BLaER1 treated with 17β-estradiol and CSF1 and Interleukin-3, amounts not matched to agents 10 nM and 100 nM (cell line): ENCODE measurements around the gene TIMM50.
A peak's percentile ranks its signal among the peaks of the same experiment; 100 is the strongest.

Source experiments
- H3K27ac ChIP-seq, 11 experiments: shearing (Covaris generic); formaldehyde crosslinking; 2 replicates each; pipeline ENCODE4 v1.8.1; 2022
- H3K27me3 ChIP-seq, 11 experiments: shearing (Covaris generic); formaldehyde crosslinking; 2 replicates each; pipeline ENCODE4 v1.8.1; 2022
- H3K36me3 ChIP-seq, 11 experiments: shearing (Covaris generic); formaldehyde crosslinking; 2 replicates each; pipeline ENCODE4 v1.8.1; 2022
- H3K4me1 ChIP-seq, 10 experiments: shearing (Covaris generic); formaldehyde crosslinking; 2 replicates each; pipeline ENCODE4 v1.8.1; 2022
- H3K4me2 ChIP-seq, 11 experiments: shearing (Covaris generic); formaldehyde crosslinking; 2 replicates each; pipeline ENCODE4 v1.8.1; 2022
- H3K4me3 ChIP-seq, 10 experiments: shearing (Covaris generic); formaldehyde crosslinking; 2 replicates each; pipeline ENCODE4 v1.8.1; 2022
- H3K9ac ChIP-seq, 11 experiments: shearing (Covaris generic); formaldehyde crosslinking; 2 replicates each; pipeline ENCODE4 v1.8.1; 2022
- H3K9me3 ChIP-seq, 11 experiments: shearing (Covaris generic); formaldehyde crosslinking; replicated peaks in 1 of 11; 2 replicates each; pipeline ENCODE4 v1.8.1; 2022
- H4K20me1 ChIP-seq, 11 experiments: shearing (Covaris generic); formaldehyde crosslinking; 2 replicates each; pipeline ENCODE4 v1.8.1; 2022
- Cebpa-rat ChIP-seq, 11 experiments: shearing (Covaris generic); IDR thresholded peaks; 2 replicates each; pipeline ENCODE4 v1.8.1; 2022

The TIMM50 gene

DNA sequence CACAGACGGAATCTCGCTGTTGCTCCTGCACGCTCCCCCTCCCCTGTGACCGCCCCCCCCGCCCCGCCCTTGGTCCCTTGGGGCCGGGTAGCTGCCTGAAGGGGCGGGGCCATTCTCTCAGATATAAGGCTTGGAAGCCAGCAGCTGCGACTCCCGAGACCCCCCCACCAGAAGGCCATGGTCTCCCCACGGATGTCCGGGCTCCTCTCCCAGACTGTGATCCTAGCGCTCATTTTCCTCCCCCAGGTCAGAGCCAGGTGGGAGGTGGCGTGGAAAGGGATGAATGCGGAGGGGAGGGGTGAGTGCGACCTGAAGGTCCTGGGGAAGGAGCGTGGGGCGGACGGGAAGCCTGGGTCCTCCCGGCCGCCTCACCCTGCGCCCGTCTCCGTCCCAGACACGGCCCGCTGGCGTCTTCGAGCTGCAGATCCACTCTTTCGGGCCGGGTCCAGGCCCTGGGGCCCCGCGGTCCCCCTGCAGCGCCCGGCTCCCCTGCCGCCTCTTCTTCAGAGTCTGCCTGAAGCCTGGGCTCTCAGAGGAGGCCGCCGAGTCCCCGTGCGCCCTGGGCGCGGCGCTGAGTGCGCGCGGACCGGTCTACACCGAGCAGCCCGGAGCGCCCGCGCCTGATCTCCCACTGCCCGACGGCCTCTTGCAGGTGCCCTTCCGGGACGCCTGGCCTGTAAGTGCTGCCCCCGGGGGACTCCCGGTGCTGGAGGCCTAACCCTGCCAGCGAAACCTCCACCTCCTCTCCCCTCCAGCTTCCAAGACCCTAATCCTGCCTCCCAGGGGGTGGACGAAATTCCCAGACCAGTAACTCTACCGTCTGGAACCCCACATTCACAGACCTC lies 18.4 kb downstream of the TIMM50 start, which contains the start of gene DLL3:
Gene DLL3 (plus strand): TSS at position 150 of the 845 bp plus-strand sequence. CDS start 28 bp downstream, at position 178.
- Histone ChIP-seq H3K9ac (peak within 1 kb of the TSS in 10 of 11 experiments; percentile 48 to 81 (median 68); a peak in 20 of 22 replicates), H3K27me3 (peaks cover 3 to 23% (median 10%) of the 10 kb centered on the region in 11 experiments; a peak in 14 of 22 replicates), H3K36me3 (peaks cover 0 to 2% (median 0%) of the 10 kb centered on the region in 11 experiments; a peak in 1 of 22 replicates), H3K4me1 (peaks cover 6 to 42% (median 25%) of the 10 kb centered on the region in 10 experiments; a peak in 18 of 20 replicates), H3K9me3 (no peaks in the 10 kb centered on the region), H4K20me1 (peaks cover 0 to 4% (median 0%) of the 10 kb centered on the region in 11 experiments; a peak in 1 of 22 replicates), H3K4me3 (peak within 1 kb of the TSS; percentile 50 to 75 (median 68)), H3K4me2 (peak within 1 kb of the TSS; percentile 91 to 100 (median 97)), H3K27ac (peak within 1 kb of the TSS in 7 of 11 experiments; percentile 28 to 66 (median 43); a peak in 13 of 22 replicates)
- no peak for TF ChIP-seq Cebpa-rat (IDR thresholded peaks at IDR 0.05)

DNA sequence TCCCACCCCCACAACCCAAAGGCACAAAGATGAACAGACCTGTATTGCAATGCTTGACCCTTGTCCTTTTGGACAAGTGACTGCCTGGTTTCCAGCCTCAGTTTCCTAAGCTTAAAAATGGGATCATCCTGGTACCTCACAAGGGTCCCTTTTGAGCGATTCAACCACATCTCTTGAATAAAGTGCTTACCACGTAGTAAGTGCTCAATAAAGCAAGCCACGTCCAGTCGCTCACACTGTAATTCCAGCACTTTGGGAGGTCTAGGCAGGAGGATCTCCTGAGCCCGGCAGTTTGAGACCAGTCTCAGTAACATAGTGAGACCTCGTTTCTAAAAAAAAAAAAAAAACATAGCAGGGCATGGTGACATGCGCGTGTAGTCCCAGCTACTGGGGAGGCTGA lies 19.3 kb downstream of the TIMM50 start:
- H3K4me3 ChIP-seq = peak overlapping the region in 4 of 10 experiments; percentile 68 to 75 (median 71); a peak in 4 of 20 replicates
- H3K27ac ChIP-seq = no peak overlapping the region
- H3K36me3 ChIP-seq = peaks cover 0 to 4% (median 0%) of the 10 kb centered on the region in 11 experiments; a peak in 1 of 22 replicates
- H3K9me3 ChIP-seq = no peaks in the 10 kb centered on the region
- peak overlapping the region in 8 of 11 experiments; percentile 91 to 100 (median 98); a peak in 14 of 22 replicates for H3K4me2 ChIP-seq
- peaks cover 6 to 35% (median 23%) of the 10 kb centered on the region in 10 experiments; a peak in 18 of 20 replicates for H3K4me1 ChIP-seq
- peaks cover 4 to 30% (median 10%) of the 10 kb centered on the region in 11 experiments; a peak in 16 of 22 replicates for H3K27me3 ChIP-seq
- TF ChIP-seq Cebpa-rat (IDR thresholded peaks at IDR 0.05) = no peak
- H3K9ac ChIP-seq = peak overlapping the region in 4 of 11 experiments; percentile 71 to 81 (median 80); a peak in 4 of 22 replicates
- H4K20me1 ChIP-seq = peaks cover 0 to 6% (median 0%) of the 10 kb centered on the region in 11 experiments; a peak in 1 of 22 replicates

DNA sequence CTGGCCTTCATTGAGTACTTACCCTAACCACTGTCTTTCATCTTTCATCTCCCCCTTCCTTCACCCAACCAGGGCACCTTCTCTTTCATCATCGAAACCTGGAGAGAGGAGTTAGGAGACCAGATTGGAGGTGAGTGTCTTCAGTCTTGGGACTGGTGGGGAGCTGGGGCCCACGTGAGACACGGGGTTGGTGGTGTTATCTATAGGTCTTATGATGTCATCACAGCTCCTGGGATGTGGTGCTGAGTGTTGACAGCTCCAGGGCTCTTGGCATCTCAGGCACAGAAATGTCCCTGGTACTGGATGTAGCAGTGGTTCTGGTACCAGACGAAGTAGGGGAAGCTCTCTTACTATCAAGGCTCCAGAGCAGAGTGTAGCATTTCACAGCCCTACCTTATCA lies 19.9 kb downstream of the TIMM50 start:
- Histone ChIP-seq H3K27me3 (peaks cover 10 to 36% (median 15%) of the 10 kb centered on the region in 11 experiments), H3K4me1 (peaks cover 6 to 35% (median 23%) of the 10 kb centered on the region in 10 experiments; a peak in 18 of 20 replicates)

DNA sequence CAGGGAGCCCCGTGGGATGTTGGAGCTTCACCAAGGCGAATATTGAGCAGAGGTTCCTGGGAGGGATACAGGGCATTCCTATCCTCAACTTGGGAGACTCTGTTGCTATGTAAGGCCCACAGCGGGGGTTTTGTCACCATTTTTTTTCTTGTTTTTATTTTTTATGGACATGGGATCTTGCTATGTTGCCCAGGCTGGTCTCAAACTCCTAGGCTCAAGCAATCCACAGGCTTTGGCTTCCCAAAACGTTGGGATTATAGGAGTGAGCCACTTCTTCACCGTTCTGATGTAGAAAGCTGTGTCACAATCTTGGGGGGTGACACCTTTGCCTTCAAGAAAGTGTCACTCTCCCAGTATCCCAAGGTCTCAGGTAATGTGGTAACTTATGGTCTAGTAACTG lies 20.7 kb downstream of the TIMM50 start:
- H3K4me3 ChIP-seq = no peak overlapping the region
- no peak for TF ChIP-seq Cebpa-rat (IDR thresholded peaks at IDR 0.05)
- peaks cover 6 to 35% (median 23%) of the 10 kb centered on the region in 10 experiments; a peak in 18 of 20 replicates for H3K4me1 ChIP-seq
- no peaks in the 10 kb centered on the region for H3K9me3 ChIP-seq
- peaks cover 0 to 8% (median 0%) of the 10 kb centered on the region in 11 experiments; a peak in 1 of 22 replicates for H3K36me3 ChIP-seq
- no peak overlapping the region for H3K4me2 ChIP-seq
- H3K27me3 ChIP-seq = peaks cover 18 to 44% (median 23%) of the 10 kb centered on the region in 11 experiments
- no peak overlapping the region for H3K9ac ChIP-seq
- no peak overlapping the region for H3K27ac ChIP-seq
- peaks cover 0 to 6% (median 0%) of the 10 kb centered on the region in 11 experiments; a peak in 1 of 22 replicates for H4K20me1 ChIP-seq

More for the DNA sequence above, 19.9 kb downstream of the TIMM50 start:
- Histone ChIP-seq H3K9ac (no peak overlapping the region), H4K20me1 (peaks cover 0 to 6% (median 0%) of the 10 kb centered on the region in 11 experiments; a peak in 1 of 22 replicates), H3K27ac (no peak overlapping the region), H3K36me3 (peaks cover 0 to 5% (median 0%) of the 10 kb centered on the region in 11 experiments; a peak in 1 of 22 replicates), H3K4me3 (no peak overlapping the region), H3K4me2 (peak overlapping the region in 2 of 11 experiments; percentile 91 to 95; a peak in 1 of 22 replicates), H3K9me3 (no peaks in the 10 kb centered on the region)
- no peak for TF ChIP-seq Cebpa-rat (IDR thresholded peaks at IDR 0.05)

DNA sequence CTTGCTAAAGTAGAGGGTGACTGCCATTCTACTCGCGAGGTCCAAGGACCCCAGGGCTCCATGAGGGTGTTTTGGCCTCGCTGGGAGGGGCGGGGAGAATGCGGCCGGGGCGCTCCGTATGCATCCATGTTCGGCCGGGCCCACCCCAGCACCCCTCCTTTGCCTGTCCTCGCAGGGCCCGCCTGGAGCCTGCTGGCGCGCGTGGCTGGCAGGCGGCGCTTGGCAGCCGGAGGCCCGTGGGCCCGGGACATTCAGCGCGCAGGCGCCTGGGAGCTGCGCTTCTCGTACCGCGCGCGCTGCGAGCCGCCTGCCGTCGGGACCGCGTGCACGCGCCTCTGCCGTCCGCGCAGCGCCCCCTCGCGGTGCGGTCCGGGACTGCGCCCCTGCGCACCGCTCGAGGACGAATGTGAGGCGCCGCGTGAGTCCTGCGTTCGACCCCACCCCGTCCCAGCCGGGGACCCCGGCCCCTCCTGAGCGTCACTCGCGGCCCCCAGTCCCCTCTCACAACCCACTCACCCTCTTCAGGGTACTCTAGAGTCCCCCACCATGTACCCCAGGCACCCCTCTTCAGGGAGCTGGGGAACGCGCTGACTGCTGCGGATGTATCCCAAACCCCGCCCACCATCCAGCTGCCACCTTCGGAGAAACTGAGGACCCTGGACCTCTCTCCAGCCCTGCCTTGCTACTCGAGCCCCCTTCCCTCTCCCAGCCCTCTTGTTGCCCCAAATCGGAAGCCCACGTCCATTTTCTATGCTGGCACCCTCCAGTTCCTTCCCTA lies 22.2 kb downstream of the TIMM50 start:
- H3K9ac ChIP-seq = no peak overlapping the region

DNA sequence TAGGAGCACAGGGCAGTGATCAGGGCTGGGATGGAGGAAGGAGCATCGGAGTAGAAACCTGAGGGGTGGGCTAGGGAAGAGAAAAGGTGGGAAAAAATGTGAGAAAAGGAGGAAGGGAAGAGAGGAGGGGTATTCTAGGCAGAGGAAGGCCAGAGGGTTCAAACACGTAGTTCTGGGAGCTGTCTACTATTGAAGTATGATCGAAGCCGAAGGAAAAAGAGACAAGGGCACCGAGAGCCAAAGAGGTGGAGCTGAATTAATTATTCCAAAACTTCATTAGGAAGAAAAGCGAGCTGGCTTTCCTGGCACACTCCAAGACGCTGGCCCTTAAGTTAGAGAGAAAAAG lies 25.9 kb downstream of the TIMM50 start:
- H3K4me1 ChIP-seq = peaks cover 0 to 15% (median 13%) of the 10 kb centered on the region in 10 experiments; a peak in 7 of 20 replicates
- peak overlapping the region in 7 of 11 experiments; percentile 45 to 65 (median 53); a peak in 11 of 22 replicates for H3K9ac ChIP-seq
- H3K27ac ChIP-seq = no peak overlapping the region
- no peak for TF ChIP-seq Cebpa-rat (IDR thresholded peaks at IDR 0.05)
- H3K9me3 ChIP-seq = no peaks in the 10 kb centered on the region
- H3K36me3 ChIP-seq = peaks cover 0 to 8% (median 0%) of the 10 kb centered on the region in 11 experiments; a peak in 1 of 22 replicates
- H4K20me1 ChIP-seq = peaks cover 0 to 9% (median 0%) of the 10 kb centered on the region in 11 experiments; a peak in 3 of 22 replicates
- H3K27me3 ChIP-seq = peaks cover 38 to 52% (median 46%) of the 10 kb centered on the region in 11 experiments
- peak overlapping the region; percentile 62 to 87 (median 80) for H3K4me2 ChIP-seq
- H3K4me3 ChIP-seq = peak overlapping the region; percentile 49 to 71 (median 62)

More for the DNA sequence above, 22.2 kb downstream of the TIMM50 start:
- Histone ChIP-seq H3K27ac (no peak overlapping the region), H3K36me3 (peaks cover 0 to 8% (median 0%) of the 10 kb centered on the region in 11 experiments; a peak in 1 of 22 replicates), H3K9me3 (no peaks in the 10 kb centered on the region), H3K4me3 (no peak overlapping the region), H3K4me1 (peaks cover 6 to 37% (median 28%) of the 10 kb centered on the region in 10 experiments; a peak in 18 of 20 replicates), H3K4me2 (peak overlapping the region in 2 of 11 experiments; percentile 29 to 35; a peak in 1 of 22 replicates), H4K20me1 (peaks cover 0 to 9% (median 0%) of the 10 kb centered on the region in 11 experiments; a peak in 3 of 22 replicates), H3K27me3 (peaks cover 32 to 59% (median 38%) of the 10 kb centered on the region in 11 experiments)
- TF ChIP-seq Cebpa-rat (IDR thresholded peaks at IDR 0.05) = no peak

DNA sequence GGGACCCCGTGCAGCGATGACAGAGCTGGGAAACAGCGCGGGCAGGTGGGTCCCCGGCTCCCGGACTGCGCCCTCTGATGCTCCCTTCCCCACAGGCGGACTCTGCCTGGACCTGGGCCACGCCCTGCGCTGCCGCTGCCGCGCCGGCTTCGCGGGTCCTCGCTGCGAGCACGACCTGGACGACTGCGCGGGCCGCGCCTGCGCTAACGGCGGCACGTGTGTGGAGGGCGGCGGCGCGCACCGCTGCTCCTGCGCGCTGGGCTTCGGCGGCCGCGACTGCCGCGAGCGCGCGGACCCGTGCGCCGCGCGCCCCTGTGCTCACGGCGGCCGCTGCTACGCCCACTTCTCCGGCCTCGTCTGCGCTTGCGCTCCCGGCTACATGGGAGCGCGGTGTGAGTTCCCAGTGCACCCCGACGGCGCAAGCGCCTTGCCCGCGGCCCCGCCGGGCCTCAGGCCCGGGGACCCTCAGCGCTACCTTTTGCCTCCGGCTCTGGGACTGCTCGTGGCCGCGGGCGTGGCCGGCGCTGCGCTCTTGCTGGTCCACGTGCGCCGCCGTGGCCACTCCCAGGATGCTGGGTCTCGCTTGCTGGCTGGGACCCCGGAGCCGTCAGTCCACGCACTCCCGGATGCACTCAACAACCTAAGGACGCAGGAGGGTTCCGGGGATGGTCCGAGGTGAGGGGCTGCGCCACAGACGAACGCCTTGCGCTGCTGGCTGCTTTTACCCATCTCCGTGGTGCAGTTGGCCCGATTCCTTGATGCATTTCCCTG lies 26.5 kb downstream of the TIMM50 start:
- peaks cover 0 to 15% (median 13%) of the 10 kb centered on the region in 10 experiments; a peak in 7 of 20 replicates for H3K4me1 ChIP-seq
- peaks cover 38 to 53% (median 47%) of the 10 kb centered on the region in 11 experiments for H3K27me3 ChIP-seq
- H3K9ac ChIP-seq = peak overlapping the region in 10 of 11 experiments; percentile 45 to 65 (median 53); a peak in 18 of 22 replicates
- no peak for TF ChIP-seq Cebpa-rat (IDR thresholded peaks at IDR 0.05)
- H3K4me2 ChIP-seq = peak overlapping the region; percentile 62 to 87 (median 80)
- H4K20me1 ChIP-seq = peaks cover 0 to 9% (median 0%) of the 10 kb centered on the region in 11 experiments; a peak in 3 of 22 replicates
- H3K27ac ChIP-seq = 0 out of 22 replicates have a peak overlapping the region, but pooled peaks of 1 of the 11 experiments have one; percentile 17
- H3K36me3 ChIP-seq = peaks cover 0 to 8% (median 0%) of the 10 kb centered on the region in 11 experiments; a peak in 1 of 22 replicates
- H3K9me3 ChIP-seq = no peaks in the 10 kb centered on the region
- H3K4me3 ChIP-seq = peak overlapping the region; percentile 49 to 71 (median 62)
